ENCODE data around the gene ASPN.

- TF ChIP-seq, protein P1, sequence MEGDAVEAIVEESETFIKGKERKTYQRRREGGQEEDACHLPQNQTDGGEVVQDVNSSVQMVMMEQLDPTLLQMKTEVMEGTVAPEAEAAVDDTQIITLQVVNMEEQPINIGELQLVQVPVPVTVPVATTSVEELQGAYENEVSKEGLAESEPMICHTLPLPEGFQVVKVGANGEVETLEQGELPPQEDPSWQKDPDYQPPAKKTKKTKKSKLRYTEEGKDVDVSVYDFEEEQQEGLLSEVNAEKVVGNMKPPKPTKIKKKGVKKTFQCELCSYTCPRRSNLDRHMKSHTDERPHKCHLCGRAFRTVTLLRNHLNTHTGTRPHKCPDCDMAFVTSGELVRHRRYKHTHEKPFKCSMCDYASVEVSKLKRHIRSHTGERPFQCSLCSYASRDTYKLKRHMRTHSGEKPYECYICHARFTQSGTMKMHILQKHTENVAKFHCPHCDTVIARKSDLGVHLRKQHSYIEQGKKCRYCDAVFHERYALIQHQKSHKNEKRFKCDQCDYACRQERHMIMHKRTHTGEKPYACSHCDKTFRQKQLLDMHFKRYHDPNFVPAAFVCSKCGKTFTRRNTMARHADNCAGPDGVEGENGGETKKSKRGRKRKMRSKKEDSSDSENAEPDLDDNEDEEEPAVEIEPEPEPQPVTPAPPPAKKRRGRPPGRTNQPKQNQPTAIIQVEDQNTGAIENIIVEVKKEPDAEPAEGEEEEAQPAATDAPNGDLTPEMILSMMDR (IDR thresholded peaks at IDR 0.05), result no peak
- no peak for TF ChIP-seq POLR2A (IDR thresholded peaks at IDR 0.05)
These were observed 52.5 kb downstream of the ASPN start for GRCh38 chr9:92429836-92430235.

Data from uterus (tissue), 2 donors.